Measurements from ENCODE around the gene HNF4A. TPM values are rescaled to one million over a fixed set of nuclear protein-coding genes. Genes with fewer than 3 reads are reported as not detected.
A peak's percentile ranks its signal among the peaks of the same experiment; 100 is the strongest.

The HNF4A gene
- total and polyA plus RNA-seq, 2 of the 13 experiments (the other 11 are each of a cell fraction or from before 2014, with no cell fraction given) = 80.9 to 169 TPM

DNA sequence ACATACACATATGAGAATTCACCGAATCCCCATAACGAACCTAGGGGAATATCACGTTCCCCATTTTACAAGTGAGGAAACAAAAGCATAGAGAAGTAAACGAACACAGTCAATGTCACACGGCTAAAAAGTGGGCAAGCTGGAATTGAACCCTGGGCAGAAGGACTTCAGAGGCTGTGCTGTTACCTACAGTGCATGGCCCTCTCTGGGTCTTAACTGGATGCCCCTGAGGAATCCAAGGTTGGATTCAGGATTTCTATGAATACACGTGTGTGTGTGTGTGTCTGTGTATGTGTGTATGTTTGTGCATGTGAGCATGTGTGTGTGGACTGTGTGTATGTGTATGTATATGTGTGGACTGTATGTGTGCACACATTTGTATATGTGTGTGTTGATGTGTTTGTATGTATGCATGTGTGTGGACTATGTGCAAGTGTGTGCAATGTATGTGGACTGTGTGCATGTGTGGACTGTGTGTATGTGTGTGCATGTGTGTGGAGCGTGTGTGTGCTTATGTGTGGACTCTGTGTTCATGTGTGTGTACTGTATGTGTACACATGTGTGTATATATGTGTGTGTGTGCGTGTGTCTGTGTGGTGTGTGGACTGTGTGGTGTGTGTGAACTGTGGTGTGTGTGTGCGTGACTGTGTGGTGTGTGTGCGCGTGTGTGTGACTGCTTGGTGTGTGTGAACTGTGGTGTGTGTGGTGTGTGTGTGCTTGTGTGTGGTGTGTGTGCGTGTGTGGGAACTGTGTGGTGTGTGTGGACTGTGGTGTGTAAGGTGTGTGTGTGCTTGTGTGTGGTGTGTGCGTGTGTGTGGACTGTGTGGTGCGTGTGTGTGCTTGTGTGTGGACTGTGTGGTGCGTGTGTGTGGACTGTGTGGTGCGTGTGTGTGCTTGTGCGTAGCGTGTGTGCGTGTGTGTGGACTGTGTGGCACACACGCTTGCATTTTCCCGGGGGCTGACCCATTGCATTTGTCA is 49.0 kb downstream of the HNF4A start (continued):
- TF ChIP-seq NFIC (IDR thresholded peaks at IDR 0.05; ENCODE audit: low read length) = no peak
- no peak for TF ChIP-seq MEIS2 (CRISPR knock-in tag; IDR thresholded peaks at IDR 0.05)
- TF ChIP-seq, protein P1, sequence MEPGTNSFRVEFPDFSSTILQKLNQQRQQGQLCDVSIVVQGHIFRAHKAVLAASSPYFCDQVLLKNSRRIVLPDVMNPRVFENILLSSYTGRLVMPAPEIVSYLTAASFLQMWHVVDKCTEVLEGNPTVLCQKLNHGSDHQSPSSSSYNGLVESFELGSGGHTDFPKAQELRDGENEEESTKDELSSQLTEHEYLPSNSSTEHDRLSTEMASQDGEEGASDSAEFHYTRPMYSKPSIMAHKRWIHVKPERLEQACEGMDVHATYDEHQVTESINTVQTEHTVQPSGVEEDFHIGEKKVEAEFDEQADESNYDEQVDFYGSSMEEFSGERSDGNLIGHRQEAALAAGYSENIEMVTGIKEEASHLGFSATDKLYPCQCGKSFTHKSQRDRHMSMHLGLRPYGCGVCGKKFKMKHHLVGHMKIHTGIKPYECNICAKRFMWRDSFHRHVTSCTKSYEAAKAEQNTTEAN (CRISPR knock-in tag; conservative IDR thresholded peaks at IDR 0.05) = no peak
- TF ChIP-seq ZNF235 (CRISPR knock-in tag; IDR thresholded peaks at IDR 0.05; ENCODE audit: borderline replicate concordance) = peak; percentile 18; the same call in 1 of the 2 replicates
- TF ChIP-seq SMC3 (IDR thresholded peaks at IDR 0.05; ENCODE audit: low read length) = no peak
- TF ChIP-seq, protein P2, sequence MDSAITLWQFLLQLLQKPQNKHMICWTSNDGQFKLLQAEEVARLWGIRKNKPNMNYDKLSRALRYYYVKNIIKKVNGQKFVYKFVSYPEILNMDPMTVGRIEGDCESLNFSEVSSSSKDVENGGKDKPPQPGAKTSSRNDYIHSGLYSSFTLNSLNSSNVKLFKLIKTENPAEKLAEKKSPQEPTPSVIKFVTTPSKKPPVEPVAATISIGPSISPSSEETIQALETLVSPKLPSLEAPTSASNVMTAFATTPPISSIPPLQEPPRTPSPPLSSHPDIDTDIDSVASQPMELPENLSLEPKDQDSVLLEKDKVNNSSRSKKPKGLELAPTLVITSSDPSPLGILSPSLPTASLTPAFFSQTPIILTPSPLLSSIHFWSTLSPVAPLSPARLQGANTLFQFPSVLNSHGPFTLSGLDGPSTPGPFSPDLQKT (CRISPR knock-in tag; IDR thresholded peaks at IDR 0.05; ENCODE audit: borderline replicate concordance) = no peak
- TF ChIP-seq, protein P3, sequence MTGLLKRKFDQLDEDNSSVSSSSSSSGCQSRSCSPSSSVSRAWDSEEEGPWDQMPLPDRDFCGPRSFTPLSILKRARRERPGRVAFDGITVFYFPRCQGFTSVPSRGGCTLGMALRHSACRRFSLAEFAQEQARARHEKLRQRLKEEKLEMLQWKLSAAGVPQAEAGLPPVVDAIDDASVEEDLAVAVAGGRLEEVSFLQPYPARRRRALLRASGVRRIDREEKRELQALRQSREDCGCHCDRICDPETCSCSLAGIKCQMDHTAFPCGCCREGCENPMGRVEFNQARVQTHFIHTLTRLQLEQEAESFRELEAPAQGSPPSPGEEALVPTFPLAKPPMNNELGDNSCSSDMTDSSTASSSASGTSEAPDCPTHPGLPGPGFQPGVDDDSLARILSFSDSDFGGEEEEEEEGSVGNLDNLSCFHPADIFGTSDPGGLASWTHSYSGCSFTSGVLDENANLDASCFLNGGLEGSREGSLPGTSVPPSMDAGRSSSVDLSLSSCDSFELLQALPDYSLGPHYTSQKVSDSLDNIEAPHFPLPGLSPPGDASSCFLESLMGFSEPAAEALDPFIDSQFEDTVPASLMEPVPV (CRISPR knock-in tag; IDR thresholded peaks at IDR 0.05) = no peak
- no peak for TF ChIP-seq CEBPG (CRISPR knock-in tag; IDR thresholded peaks at IDR 0.05)
- no peak for TF ChIP-seq ZBTB7A (CRISPR knock-in tag; IDR thresholded peaks at IDR 0.05)
- no peak for TF ChIP-seq NCOR1 (IDR thresholded peaks at IDR 0.05; ENCODE audit: borderline replicate concordance, low read length)
- 0 out of 2 replicates have a peak, but pooled peaks have one; percentile 24 for TF ChIP-seq HDAC6 (IDR thresholded peaks at IDR 0.05; ENCODE audit: low read depth, low read length)
- TF ChIP-seq ZNF781 (CRISPR knock-in tag; IDR thresholded peaks at IDR 0.05; ENCODE audit: borderline replicate concordance, not compliant biosample characterization) = no peak
- no peak; the same call in 1 of the 2 replicates for TF ChIP-seq KAT8 (CRISPR knock-in tag; IDR thresholded peaks at IDR 0.05)
- TF ChIP-seq KMT2B (CRISPR knock-in tag; IDR thresholded peaks at IDR 0.05) = no peak
- TF ChIP-seq, protein P4, sequence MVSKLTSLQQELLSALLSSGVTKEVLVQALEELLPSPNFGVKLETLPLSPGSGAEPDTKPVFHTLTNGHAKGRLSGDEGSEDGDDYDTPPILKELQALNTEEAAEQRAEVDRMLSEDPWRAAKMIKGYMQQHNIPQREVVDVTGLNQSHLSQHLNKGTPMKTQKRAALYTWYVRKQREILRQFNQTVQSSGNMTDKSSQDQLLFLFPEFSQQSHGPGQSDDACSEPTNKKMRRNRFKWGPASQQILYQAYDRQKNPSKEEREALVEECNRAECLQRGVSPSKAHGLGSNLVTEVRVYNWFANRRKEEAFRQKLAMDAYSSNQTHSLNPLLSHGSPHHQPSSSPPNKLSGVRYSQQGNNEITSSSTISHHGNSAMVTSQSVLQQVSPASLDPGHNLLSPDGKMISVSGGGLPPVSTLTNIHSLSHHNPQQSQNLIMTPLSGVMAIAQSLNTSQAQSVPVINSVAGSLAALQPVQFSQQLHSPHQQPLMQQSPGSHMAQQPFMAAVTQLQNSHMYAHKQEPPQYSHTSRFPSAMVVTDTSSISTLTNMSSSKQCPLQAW (CRISPR knock-in tag; IDR thresholded peaks at IDR 0.05) = no peak
- no peak for TF ChIP-seq MATR3 (CRISPR knock-in tag; IDR thresholded peaks at IDR 0.05)
- TF ChIP-seq, protein P5, sequence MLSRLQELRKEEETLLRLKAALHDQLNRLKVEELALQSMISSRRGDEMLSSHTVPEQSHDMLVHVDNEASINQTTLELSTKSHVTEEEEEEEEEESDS (CRISPR knock-in tag; IDR thresholded peaks at IDR 0.05; ENCODE audit: borderline replicate concordance) = no peak
- TF ChIP-seq TSC22D2 (CRISPR knock-in tag; IDR thresholded peaks at IDR 0.05; ENCODE audit: borderline replicate concordance) = no peak
- TF ChIP-seq ARNT (IDR thresholded peaks at IDR 0.05) = peak; percentile 89; the same call in 1 of the 2 replicates
- TF ChIP-seq ZNF251 (CRISPR knock-in tag; IDR thresholded peaks at IDR 0.05) = no peak
- no peak for TF ChIP-seq ZNF777 (CRISPR knock-in tag; IDR thresholded peaks at IDR 0.05)
- TF ChIP-seq U2AF1 (optimal IDR thresholded peaks at IDR 0.05; ENCODE audit: low read depth, low read length) = no peak
- no peak for TF ChIP-seq RXRB (CRISPR knock-in tag; IDR thresholded peaks at IDR 0.05; ENCODE audit: borderline replicate concordance)
- no peak for TF ChIP-seq ARID2 (CRISPR knock-in tag; IDR thresholded peaks at IDR 0.05; ENCODE audit: borderline replicate concordance)
- TF ChIP-seq RFX1 (IDR thresholded peaks at IDR 0.05) = no peak
- TF ChIP-seq WIZ (CRISPR knock-in tag; IDR thresholded peaks at IDR 0.05) = no peak
